Measurements from ENCODE around the gene MFSD12.

GRCh38 chr19:3537101-3537437, 20.3 kb downstream of the MFSD12 start:
- TF ChIP-seq OSR1 (CRISPR knock-in tag; IDR thresholded peaks at IDR 0.05) (no peak), ZNF565 (CRISPR knock-in tag; conservative IDR thresholded peaks at IDR 0.05; ENCODE audit: low read depth) (no peak), TCF4 (CRISPR knock-in tag; IDR thresholded peaks at IDR 0.05; ENCODE audit: borderline replicate concordance) (no peak), TSHZ2 (CRISPR knock-in tag; IDR thresholded peaks at IDR 0.05) (no peak), CSRNP3 (CRISPR knock-in tag; IDR thresholded peaks at IDR 0.05) (no peak), ZFP30 (CRISPR knock-in tag; IDR thresholded peaks at IDR 0.05) (no peak), PPARA (CRISPR knock-in tag; IDR thresholded peaks at IDR 0.05; ENCODE audit: borderline replicate concordance) (no peak), TOX (CRISPR knock-in tag; IDR thresholded peaks at IDR 0.05; ENCODE audit: borderline replicate concordance) (no peak), CREB5 (CRISPR knock-in tag; IDR thresholded peaks at IDR 0.05; ENCODE audit: low read depth) (no peak)

All from SK-N-SH treated with all-trans-retinoic acid at 6 μM for 48 hours (cell line).